ENCODE data around the gene TXNL4A.

Gene TXNL4A

GRCh38 chr18:79991494-79991893, 3.1 kb upstream of the TXNL4A start:
- DNase-seq = no peak

GRCh38 chr18:79989195-79989497, 783 bp upstream of the TXNL4A start:
- no peak for DNase-seq

GRCh38 chr18:79988071-79988450, 302 bp downstream of the TXNL4A start:
- DNase-seq = peak; percentile 88

- DNase-seq = no peak
Measured at GRCh38 chr18:79987566-79987965, 797 bp downstream of the TXNL4A start.

- no peak for DNase-seq
Measured at GRCh38 chr18:79986726-79987125, 1.6 kb downstream of the TXNL4A start.

- DNase-seq = no peak
Measured at GRCh38 chr18:79985172-79985571, 3.2 kb downstream of the TXNL4A start.

GRCh38 chr18:79983793-79984192, 4.6 kb downstream of the TXNL4A start:
- no peak for DNase-seq

GRCh38 chr18:79983253-79983652, 5.1 kb downstream of the TXNL4A start:
- DNase-seq = no peak

GRCh38 chr18:79982736-79983135, 5.6 kb downstream of the TXNL4A start:
- no peak for DNase-seq

GRCh38 chr18:79980585-79980984, 7.8 kb downstream of the TXNL4A start:
- DNase-seq = no peak

GRCh38 chr18:79979843-79980242, 8.5 kb downstream of the TXNL4A start:
- no peak for DNase-seq

- DNase-seq = no peak
Measured at GRCh38 chr18:79975985-79976680, 12.2 kb downstream of the TXNL4A start.

- DNase-seq = no peak
Measured at GRCh38 chr18:79975043-79975442, 13.3 kb downstream of the TXNL4A start.

- DNase-seq = no peak
Measured at GRCh38 chr18:79974025-79974654, 14.2 kb downstream of the TXNL4A start.

GRCh38 chr18:79973517-79973916, 14.8 kb downstream of the TXNL4A start:
- no peak for DNase-seq

- DNase-seq = no peak
Measured at GRCh38 chr18:79972720-79973119, 15.6 kb downstream of the TXNL4A start.

- DNase-seq = no peak
Measured at GRCh38 chr18:79971986-79972385, 16.4 kb downstream of the TXNL4A start.

- no peak for DNase-seq
Measured at GRCh38 chr18:79971211-79971952, 17.0 kb downstream of the TXNL4A start.

- DNase-seq = no peak
Measured at GRCh38 chr18:79970419-79971133, 17.8 kb downstream of the TXNL4A start.

GRCh38 chr18:79965119-79965902, 23.1 kb downstream of the TXNL4A start:
- no peak for DNase-seq

GRCh38 chr18:79964330-79965118, 23.8 kb downstream of the TXNL4A start, which contains the start of gene HSBP1L1:
HSBP1L1 (plus strand) TSS chr18:79964643; CDS start chr18:79964736, 93 bp downstream.
- peak; percentile 82 for DNase-seq
